Stomach smooth muscle (tissue), 2 donors: ENCODE results near the gene CDC42EP1.
"Not testable (repeated sequence)": the region's sequence is repeated elsewhere in the genome, so short reads cannot be mapped to it uniquely, and the experiment has no call there.

Source experiments
- H3K27ac ChIP-seq: one replicate; pipeline ENCODE4 v1.7.0; 2013; ENCODE audit warnings: mild to moderate bottlenecking, low read length, inconsistent platforms
- H3K27me3 ChIP-seq, 2 donors: one replicate each; pipeline ENCODE4 v1.7.0; 2013; ENCODE audit warnings: low read length in 2 of 2; ENCODE audit not compliant: insufficient read depth in 2 of 2, control insufficient read depth in 1 of 2
- H3K36me3 ChIP-seq, 2 donors: one replicate each; pipeline ENCODE4 v1.7.0; 2013; ENCODE audit warnings: low read length in 2 of 2; ENCODE audit not compliant: control insufficient read depth in 2 of 2, insufficient read depth in 2 of 2
- H3K4me1 ChIP-seq: one replicate; pipeline ENCODE4 v1.7.0; 2013; ENCODE audit warnings: low read length; ENCODE audit not compliant: control insufficient read depth, insufficient read depth
- H3K4me3 ChIP-seq, 2 donors: one replicate each; pipeline ENCODE4 v1.7.0; 2013; ENCODE audit warnings: low read length in 2 of 2
- H3K9ac ChIP-seq, 2 donors: one replicate each; pipeline ENCODE4 v1.7.0; 2013; ENCODE audit warnings: low read length in 2 of 2, mild to moderate bottlenecking in 1 of 2
- H3K9me3 ChIP-seq, 2 donors: one replicate each; pipeline ENCODE4 v1.7.0; 2013; ENCODE audit warnings: low read length in 2 of 2; ENCODE audit not compliant: control insufficient read depth in 2 of 2
- donor health status: healthy.
- donor health status: Pancreatic carcinoma.

CDC42EP1 gene

DNA sequence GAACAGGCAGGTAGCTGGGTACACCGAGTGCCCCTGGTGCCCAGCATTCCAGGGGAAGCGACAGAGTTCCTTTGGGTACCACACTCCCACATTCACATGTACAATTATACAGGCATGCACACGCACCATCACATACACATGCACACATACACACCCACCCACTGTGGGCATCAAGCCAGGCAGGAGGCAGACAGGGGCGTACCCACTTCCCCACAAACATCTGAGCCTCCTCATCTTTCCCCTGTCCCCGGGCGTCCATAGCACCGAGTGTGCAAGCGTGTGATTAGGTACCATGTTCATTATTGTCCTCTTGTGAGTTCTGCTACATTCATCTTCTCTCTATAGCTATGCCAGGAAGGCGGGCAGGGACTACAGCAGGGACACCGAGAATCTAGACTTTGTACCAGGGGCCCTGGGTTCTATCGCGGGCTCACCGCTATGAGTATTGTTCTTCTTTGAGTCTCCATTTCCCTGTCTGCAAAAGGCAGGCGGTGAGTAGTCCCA, 39.0 kb upstream of the CDC42EP1 start:
- Histone ChIP-seq H3K4me1 (peaks cover 16% of the 10 kb centered on the region), H3K36me3 (no peaks in the 10 kb centered on the region), H3K27me3 (peaks cover 29 to 37% of the 10 kb centered on the region in 2 donors), H3K4me3 (no peak overlapping the region), H3K9ac (no peak overlapping the region), H3K9me3 (no peaks in the 10 kb centered on the region), H3K27ac (no peak overlapping the region)

- Histone ChIP-seq H3K27me3 (peaks cover 29 to 37% of the 10 kb centered on the region in 2 donors), H3K9ac (no peak overlapping the region), H3K27ac (no peak overlapping the region), H3K36me3 (no peaks in the 10 kb centered on the region), H3K4me1 (peaks cover 16% of the 10 kb centered on the region), H3K9me3 (no peaks in the 10 kb centered on the region), H3K4me3 (no peak overlapping the region)
Measured at GRCh38 chr22:37522482-37522881, 37.8 kb upstream of the CDC42EP1 start.

DNA sequence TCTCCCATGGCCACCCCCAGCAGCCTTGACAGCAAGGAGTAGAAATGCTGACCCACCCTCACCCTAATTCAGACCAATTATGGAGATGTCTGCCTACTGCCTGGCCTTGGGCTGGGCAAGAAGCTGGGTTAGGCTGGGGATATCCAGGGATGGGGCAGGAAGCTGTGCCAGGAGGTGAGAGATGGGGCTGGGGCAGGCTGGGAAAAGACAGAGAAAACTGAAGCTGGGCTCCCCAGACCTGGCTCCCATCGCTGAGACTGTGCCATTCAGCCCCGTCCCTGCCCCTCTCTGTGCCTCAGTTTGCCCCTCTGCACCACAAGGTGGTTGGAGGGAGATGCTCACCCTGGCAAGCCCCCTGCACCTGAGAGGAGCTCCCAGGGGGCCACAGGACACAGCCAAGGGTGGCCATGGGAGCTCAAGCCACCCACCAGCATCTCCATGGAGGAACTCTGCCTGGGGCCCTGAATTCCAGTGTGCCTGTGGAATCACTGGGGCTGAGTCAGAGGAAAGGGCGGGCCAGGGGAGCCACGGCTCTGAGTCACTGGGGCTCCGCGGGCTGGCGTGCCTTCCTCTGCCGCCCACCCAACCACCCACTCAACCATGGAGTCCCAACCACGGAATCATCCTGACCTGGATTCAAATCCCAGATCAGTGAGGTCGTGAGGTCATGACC, 35.1 kb upstream of the CDC42EP1 start:
- H3K4me1 ChIP-seq = peaks cover 5% of the 10 kb centered on the region
- peaks cover 15 to 17% of the 10 kb centered on the region in 2 donors for H3K27me3 ChIP-seq
- no peaks in the 10 kb centered on the region for H3K9me3 ChIP-seq
- H3K27ac ChIP-seq = no peak overlapping the region
- no peak overlapping the region for H3K4me3 ChIP-seq
- no peak overlapping the region for H3K9ac ChIP-seq
- H3K36me3 ChIP-seq = no peaks in the 10 kb centered on the region

DNA sequence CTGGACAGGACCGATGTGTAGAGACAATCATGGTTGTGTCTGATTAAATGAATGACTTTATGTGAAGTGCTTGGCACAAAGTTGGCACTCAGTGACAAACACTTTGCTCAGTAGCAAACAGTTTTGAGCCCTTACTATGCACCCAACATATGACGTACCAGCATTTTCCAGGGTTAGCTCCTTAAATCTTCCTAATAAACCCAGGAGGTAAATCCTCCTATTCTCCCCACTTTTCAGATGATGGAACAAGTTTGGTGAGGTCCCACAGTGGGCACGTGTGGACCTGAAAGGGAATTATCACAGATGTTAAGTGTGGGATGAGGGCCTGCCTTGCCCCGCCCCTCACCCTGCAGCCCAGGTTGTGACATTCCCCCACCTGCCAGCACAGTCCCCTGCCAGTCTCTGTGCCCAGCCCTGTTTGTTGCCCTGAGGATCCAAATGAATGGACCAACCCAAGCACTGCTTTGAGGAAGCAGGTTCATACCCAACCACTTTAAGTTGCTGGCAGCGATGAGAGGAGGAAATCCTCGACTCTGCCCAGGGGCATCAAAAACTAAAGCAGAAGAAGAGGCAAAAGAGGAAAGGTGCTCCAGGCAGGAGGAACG, 34.4 kb upstream of the CDC42EP1 start:
- Histone ChIP-seq H3K36me3 (no peaks in the 10 kb centered on the region), H3K9me3 (no peaks in the 10 kb centered on the region), H3K4me3 (no peak overlapping the region), H3K4me1 (peaks cover 5% of the 10 kb centered on the region), H3K27me3 (peaks cover 11 to 15% of the 10 kb centered on the region in 2 donors), H3K9ac (no peak overlapping the region), H3K27ac (no peak overlapping the region)

GRCh38 chr22:37526376-37526775, 33.9 kb upstream of the CDC42EP1 start:
- Histone ChIP-seq H3K27me3 (peaks cover 9 to 10% of the 10 kb centered on the region in 2 donors), H3K4me3 (no peak overlapping the region), H3K36me3 (no peaks in the 10 kb centered on the region), H3K9me3 (no peaks in the 10 kb centered on the region), H3K27ac (no peak overlapping the region), H3K9ac (no peak overlapping the region), H3K4me1 (peaks cover 5% of the 10 kb centered on the region)

DNA sequence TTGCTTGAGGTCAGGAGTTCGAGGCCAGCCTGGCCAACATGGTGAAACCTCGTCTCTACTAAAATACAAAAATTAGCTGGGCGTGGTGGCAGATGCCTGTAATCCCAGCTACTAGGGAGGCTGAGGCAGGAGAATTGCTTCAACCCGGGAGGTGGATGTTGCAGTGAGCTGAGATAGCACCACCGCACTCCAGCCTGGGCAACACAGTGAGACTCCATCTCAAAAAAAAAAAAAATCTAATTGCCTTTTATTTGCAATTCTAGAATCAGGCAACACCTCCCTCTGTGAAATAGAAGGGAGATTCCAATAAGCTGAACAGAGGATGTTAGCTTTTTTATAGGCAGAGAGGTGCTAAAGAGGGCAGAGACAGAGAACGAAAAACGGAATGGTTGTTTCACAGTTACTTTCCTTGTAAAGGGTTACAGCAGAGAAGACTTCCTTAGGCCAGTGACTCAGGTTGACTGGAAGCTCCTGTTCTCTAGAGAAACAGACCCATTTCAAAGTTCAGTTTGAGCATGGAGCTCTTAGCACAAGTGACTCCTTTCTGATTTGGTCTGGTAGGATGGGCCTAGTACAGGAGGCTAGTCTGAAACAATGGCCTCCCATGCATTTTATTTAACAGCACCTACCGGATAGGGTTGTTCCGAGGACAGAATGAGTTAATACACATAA, 33.1 kb upstream of the CDC42EP1 start:
- not testable (repeated sequence) for H3K36me3 ChIP-seq, H3K4me3 ChIP-seq, H3K4me1 ChIP-seq, H3K9ac ChIP-seq, H3K27me3 ChIP-seq, H3K27ac ChIP-seq, H3K9me3 ChIP-seq

- not testable (repeated sequence) for H3K27ac ChIP-seq, H3K27me3 ChIP-seq, H3K9me3 ChIP-seq, H3K4me1 ChIP-seq, H3K4me3 ChIP-seq, H3K36me3 ChIP-seq, H3K9ac ChIP-seq
Measured at GRCh38 chr22:37527952-37528351, 32.3 kb upstream of the CDC42EP1 start.

DNA sequence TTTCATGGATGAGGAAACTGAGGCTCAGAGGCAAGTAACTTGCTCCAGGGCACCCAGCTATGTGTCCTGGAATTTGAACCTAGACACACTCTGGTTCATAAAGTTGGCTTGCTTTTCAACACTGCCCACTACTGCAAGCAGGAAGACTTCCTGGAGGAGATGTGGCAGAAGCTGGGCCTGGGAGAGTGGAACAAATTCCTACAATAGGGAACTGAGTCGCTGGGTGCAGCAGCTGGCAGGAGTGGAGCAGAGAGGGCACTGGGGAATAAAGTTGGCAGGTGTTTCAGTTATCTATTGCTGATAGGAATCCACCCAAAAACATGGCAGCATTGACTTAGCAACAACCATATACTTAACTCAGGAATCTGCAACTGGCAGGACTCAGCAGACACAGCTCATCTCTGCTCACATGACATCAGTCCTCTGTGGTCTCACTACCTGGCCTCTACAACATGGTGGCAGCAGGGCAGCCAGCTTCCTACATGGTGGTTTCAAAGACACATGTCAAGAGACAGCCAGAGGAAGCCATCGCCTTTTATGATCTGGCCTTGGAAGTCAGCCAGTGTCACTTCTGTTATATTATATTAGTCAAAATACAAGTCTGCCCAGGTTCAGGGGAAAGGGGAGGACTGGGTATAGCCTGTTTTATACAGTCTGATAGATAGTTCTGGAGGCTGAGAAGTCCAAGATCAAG, 30.5 kb upstream of the CDC42EP1 start:
- H3K4me1 ChIP-seq = peaks cover 5% of the 10 kb centered on the region
- no peaks in the 10 kb centered on the region for H3K9me3 ChIP-seq
- no peak overlapping the region for H3K4me3 ChIP-seq
- no peak overlapping the region for H3K27ac ChIP-seq
- no peaks in the 10 kb centered on the region for H3K36me3 ChIP-seq
- H3K9ac ChIP-seq = no peak overlapping the region
- H3K27me3 ChIP-seq = peaks cover 0 to 3% of the 10 kb centered on the region in 2 donors

GRCh38 chr22:37533995-37534394, 26.3 kb upstream of the CDC42EP1 start:
- H3K36me3 ChIP-seq = no peaks in the 10 kb centered on the region
- peaks cover 5% of the 10 kb centered on the region for H3K4me1 ChIP-seq
- H3K9ac ChIP-seq = no peak overlapping the region
- H3K4me3 ChIP-seq = no peak overlapping the region
- H3K9me3 ChIP-seq = no peaks in the 10 kb centered on the region
- peaks cover 1 to 3% of the 10 kb centered on the region in 2 donors for H3K27me3 ChIP-seq
- no peak overlapping the region for H3K27ac ChIP-seq

- Histone ChIP-seq H3K36me3 (no peaks in the 10 kb centered on the region), H3K27ac (no peak overlapping the region), H3K9me3 (no peaks in the 10 kb centered on the region), H3K4me3 (no peak overlapping the region), H3K9ac (no peak overlapping the region), H3K27me3 (peaks cover 3% of the 10 kb centered on the region in 2 donors), H3K4me1 (peaks cover 7% of the 10 kb centered on the region)
Measured at GRCh38 chr22:37534445-37534844, 25.8 kb upstream of the CDC42EP1 start.
